ENCODE measurements around the gene LAMB4. TPM values are rescaled to one million over a fixed set of nuclear protein-coding genes. Genes with fewer than 3 reads are reported as not detected.

Gene LAMB4
- total RNA-seq, 1 donor from 2014 or later, result not detected

DNA sequence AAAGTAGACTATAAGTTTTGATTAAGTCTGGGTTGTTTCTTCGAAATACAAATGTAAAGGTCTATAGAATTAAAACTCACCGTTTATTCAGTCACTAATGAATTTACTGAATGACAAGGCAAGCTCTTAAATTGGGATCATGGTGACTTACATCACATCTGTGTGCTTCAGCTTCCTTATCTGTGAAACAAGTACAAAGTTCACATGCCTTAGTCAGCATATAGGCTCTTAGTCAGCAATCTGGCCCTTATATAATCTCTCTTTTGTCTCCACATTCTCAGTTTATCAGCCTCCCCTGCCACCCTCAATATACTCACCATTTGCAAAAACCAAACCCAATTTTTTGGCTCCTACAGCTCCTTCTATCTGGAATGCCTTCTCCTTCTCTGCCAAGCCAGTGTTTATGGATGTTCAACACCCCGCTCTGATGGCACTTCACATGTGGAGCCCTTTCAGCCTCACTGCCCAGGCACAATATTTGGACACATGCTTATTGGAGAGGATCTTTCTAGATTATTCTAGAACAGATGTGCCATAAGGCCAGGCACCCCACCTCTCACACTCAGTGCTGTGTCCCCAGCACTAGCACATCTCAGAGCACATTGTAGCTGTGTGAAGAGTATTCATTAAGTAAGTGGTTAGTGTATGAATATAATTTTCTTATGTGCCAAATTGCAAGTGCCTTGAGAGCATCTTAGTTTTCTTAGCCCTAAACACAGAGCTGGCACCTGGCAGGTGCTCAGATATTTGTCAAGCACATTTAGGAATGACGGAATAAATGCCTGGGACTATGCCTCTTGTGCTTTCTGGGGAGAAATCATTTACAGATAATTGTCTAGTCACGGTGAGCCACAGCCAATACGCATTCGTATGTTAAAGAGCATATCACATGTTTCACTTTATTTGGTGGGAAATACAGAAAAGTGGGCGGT, 117.4 kb downstream of the LAMB4 start:
- no peak overlapping the region for H3K27ac Mint-ChIP-seq
- H3K4me3 Mint-ChIP-seq, result no peak overlapping the region
- no peaks in the 10 kb centered on the region for H3K4me1 Mint-ChIP-seq
- no peaks in the 10 kb centered on the region for H3K36me3 Mint-ChIP-seq (ENCODE audit: low read depth)
- peaks cover 22% of the 10 kb centered on the region for H3K27me3 Mint-ChIP-seq
- H3K9me3 Mint-ChIP-seq, result no peaks in the 10 kb centered on the region
- intact Hi-C loops (cut with micrococcal nuclease), result no loop called here
- no peak for DNase-seq

DNA sequence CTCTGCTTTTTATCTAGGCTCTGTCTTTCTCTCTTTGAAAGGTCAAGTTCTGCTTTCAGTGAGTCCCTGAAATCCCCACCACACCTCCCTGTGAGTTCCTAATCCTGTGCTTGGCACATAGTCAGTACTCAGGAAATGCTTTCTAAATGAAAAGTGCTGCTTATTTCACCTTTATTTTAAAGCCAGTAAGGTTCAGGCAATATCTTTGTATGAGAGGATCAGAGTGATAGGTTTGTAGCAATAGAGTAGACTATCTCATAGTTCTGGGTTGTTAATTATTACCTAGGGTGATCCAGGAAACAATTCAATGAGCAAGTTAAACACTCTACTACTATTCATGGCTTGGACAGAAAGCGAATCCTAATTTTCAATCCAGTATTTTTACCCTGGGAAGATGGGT, 119.8 kb downstream of the LAMB4 start:
- Mint-ChIP-seq H3K4me1 (no peaks in the 10 kb centered on the region), H3K9me3 (no peaks in the 10 kb centered on the region), H3K36me3 (ENCODE audit: low read depth) (no peaks in the 10 kb centered on the region), H3K27me3 (peaks cover 28% of the 10 kb centered on the region), H3K4me3 (no peak overlapping the region), H3K27ac (no peak overlapping the region)
- intact Hi-C loops (cut with micrococcal nuclease), result no loop called here
- DNase-seq, result no peak

DNA sequence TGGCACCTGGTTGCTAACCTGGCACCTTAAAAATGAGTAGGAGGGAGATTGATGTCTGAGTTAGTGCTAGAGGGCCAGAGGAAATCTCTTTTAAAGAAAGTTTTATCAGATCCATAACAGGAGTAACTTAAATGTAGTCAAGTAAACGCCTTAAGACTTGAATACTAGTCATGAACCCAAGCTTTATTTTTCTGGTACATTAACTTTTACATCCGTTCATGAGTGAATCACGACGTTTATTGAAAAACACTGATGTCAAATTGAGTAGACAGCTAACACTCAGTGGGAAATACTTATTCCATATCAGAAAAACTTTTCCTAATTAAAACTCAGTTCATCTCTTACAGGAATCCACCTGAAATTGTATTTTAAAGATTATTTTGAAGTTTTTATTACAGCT, 120.3 kb downstream of the LAMB4 start:
- H3K4me1 Mint-ChIP-seq, result no peaks in the 10 kb centered on the region
- no peaks in the 10 kb centered on the region for H3K36me3 Mint-ChIP-seq (ENCODE audit: low read depth)
- intact Hi-C loops (cut with micrococcal nuclease), result no loop called here
- no peaks in the 10 kb centered on the region for H3K9me3 Mint-ChIP-seq
- no peak overlapping the region for H3K27ac Mint-ChIP-seq
- DNase-seq, result no peak
- H3K27me3 Mint-ChIP-seq, result peaks cover 33% of the 10 kb centered on the region
- no peak overlapping the region for H3K4me3 Mint-ChIP-seq

DNA sequence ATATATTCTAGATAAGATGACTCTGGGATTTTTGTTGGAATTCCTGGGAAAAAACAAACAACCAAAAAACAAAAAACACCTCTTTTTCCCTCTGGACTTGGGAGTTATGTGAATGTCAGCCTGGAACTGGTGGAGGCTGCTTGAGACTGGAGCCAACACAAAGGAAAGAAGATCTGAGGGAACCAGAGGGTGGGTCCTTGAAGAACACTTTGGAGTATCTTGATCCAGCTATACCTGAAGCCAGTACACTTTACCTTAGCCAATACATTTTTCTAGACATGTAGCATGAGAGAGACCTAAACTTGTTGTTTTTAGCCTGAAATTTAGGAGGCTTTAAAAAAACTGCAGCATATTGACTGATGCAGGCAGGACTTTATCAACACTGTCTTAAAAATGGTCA, 121.3 kb downstream of the LAMB4 start:
- no peaks in the 10 kb centered on the region for H3K9me3 Mint-ChIP-seq
- DNase-seq, result no peak
- peaks cover 3% of the 10 kb centered on the region for H3K4me1 Mint-ChIP-seq
- H3K27ac Mint-ChIP-seq, result no peak overlapping the region
- H3K27me3 Mint-ChIP-seq, result peaks cover 44% of the 10 kb centered on the region
- intact Hi-C loops (cut with micrococcal nuclease), result no loop called here
- no peaks in the 10 kb centered on the region for H3K36me3 Mint-ChIP-seq (ENCODE audit: low read depth)
- no peak overlapping the region for H3K4me3 Mint-ChIP-seq

DNA sequence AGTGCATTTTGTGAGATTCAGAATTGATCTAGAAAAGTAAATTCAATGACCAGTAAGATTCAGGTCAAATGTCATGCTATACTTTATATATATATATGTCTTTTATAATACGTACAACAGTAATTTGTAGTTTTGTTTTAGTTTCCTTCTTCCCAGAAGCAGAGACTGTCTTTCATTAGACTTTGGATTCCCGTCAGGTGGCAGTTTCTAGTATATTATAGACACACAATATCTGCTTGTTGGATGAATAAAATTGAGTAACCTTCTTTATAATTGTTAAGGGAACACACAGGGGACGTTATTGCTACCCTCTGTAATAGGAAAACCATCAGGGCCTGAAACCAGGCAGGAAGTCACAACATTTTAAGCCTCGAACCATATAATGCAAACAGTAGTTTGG, 121.9 kb downstream of the LAMB4 start:
- Mint-ChIP-seq H3K9me3 (no peaks in the 10 kb centered on the region), H3K4me1 (peaks cover 3% of the 10 kb centered on the region), H3K36me3 (ENCODE audit: low read depth) (no peaks in the 10 kb centered on the region), H3K27me3 (peaks cover 46% of the 10 kb centered on the region), H3K27ac (no peak overlapping the region), H3K4me3 (no peak overlapping the region)
- intact Hi-C loops (cut with micrococcal nuclease), result no loop called here
- no peak for DNase-seq

DNA sequence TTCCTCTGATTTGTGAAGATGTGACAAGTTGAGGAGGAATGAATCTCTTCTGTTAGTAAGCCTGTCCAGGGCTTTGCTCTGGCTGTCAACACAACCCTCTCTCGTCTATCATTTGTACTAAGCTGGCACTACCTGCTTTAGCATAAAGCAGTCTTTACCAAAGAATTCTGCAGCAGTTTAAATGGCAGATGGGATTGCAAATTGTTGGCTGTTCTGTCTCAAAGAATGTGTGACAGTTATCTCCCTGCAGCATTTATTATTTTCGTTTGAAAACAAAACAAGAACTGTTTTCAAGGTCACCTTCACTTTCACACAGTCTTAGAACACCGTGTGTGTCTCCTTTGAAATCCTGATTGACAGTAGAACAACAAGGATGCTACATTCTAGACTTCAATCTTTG, 122.4 kb downstream of the LAMB4 start:
- Mint-ChIP-seq H3K9me3 (no peaks in the 10 kb centered on the region), H3K4me3 (no peak overlapping the region), H3K4me1 (peaks cover 3% of the 10 kb centered on the region), H3K27me3 (peaks cover 46% of the 10 kb centered on the region), H3K27ac (no peak overlapping the region), H3K36me3 (ENCODE audit: low read depth) (no peaks in the 10 kb centered on the region)
- intact Hi-C loops (cut with micrococcal nuclease), result no loop called here
- no peak for DNase-seq

DNA sequence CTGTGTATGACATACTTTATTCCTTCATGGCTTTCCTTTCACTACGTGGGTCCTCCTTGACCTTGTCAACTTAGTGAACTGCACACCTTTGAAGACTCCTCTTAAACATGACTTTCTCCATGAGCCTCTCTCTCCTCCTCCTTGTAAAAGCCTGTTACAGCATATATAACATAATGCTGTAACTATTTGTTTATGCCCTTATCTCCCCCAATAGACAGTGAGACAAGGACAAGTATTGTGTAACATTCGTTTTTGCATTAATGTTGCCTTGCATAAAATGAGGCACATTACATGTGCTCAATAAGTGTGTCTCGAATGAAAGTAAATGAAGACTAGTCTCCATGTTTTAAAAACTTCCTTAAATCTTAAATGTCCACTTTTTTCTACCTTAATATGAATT, 122.9 kb downstream of the LAMB4 start:
- Mint-ChIP-seq H3K9me3 (no peaks in the 10 kb centered on the region), H3K4me3 (no peak overlapping the region), H3K27ac (no peak overlapping the region), H3K36me3 (ENCODE audit: low read depth) (no peaks in the 10 kb centered on the region), H3K4me1 (peaks cover 3% of the 10 kb centered on the region), H3K27me3 (peaks cover 46% of the 10 kb centered on the region)
- intact Hi-C loops (cut with micrococcal nuclease), result no loop called here
- no peak for DNase-seq

DNA sequence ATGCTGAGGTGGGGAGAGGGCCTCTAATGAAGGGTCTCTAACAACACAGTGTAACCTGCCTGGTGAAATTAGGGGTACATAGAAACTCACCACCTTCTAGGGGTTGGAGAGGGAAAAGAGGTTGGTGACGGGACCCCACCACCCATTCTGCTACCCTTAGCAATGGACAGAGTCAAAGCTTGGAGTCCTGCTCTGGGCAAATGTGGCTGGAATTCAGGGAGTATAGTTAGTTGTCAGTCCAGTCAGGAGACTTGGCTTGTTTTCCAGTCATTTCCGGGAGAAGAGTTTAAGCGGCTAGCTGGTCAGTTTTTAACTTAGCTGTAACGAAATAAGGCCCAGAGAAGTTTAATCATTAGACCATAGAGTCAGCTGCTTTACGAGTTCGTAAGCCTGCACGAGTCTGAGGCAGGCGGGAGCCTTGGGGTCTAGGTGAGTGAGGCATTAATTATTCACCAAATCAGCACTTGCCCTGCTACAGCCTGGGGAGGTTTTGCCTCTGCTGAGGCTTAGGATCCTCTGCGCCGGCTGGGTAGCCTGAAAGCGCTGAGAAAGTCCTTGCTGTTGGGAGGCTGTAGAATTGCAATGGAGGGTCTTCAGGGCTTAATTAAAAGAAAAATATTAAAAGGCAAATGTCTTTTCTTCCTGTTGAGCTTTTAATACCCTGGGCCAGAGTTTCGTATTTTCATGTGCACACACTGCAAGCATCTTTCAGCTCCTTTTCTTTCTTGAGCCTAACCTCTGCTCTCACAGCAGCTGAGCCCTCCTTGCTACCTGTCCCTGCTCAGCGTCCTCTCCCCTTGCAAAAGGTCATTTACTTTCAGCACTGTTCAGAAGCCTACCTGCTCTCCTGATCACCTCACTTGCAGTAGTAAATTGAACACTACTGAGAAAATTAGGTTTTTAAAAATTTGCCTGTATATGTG, 125.7 kb downstream of the LAMB4 start:
- intact Hi-C loops (cut with micrococcal nuclease), result no loop called here
- peak overlapping the region; percentile 39 for H3K4me3 Mint-ChIP-seq
- peaks cover 57% of the 10 kb centered on the region for H3K27me3 Mint-ChIP-seq
- H3K9me3 Mint-ChIP-seq, result no peaks in the 10 kb centered on the region
- DNase-seq, result no peak
- H3K36me3 Mint-ChIP-seq (ENCODE audit: low read depth), result no peaks in the 10 kb centered on the region
- peaks cover 8% of the 10 kb centered on the region for H3K4me1 Mint-ChIP-seq
- no peak overlapping the region for H3K27ac Mint-ChIP-seq

DNA sequence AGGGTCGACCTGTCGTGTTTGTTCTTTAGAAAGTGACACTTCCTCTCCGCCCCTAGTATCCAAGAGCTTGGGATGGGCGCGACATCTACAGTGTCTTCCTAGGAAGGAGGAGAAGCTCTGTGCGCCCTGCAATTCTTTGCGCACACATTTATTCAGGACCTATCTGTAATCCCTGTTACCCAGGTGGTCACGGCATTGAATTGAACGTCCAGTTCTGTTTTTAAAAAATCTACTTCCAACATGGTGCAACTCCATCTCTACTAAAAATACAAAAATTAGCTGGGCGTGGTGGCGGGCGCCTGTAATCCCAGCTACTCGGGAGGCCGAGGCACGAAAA, 126.6 kb downstream of the LAMB4 start:
- Mint-ChIP-seq H3K4me1 (peaks cover 8% of the 10 kb centered on the region), H3K27me3 (peaks cover 62% of the 10 kb centered on the region), H3K4me3 (peak overlapping the region; percentile 39), H3K36me3 (ENCODE audit: low read depth) (no peaks in the 10 kb centered on the region), H3K27ac (no peak overlapping the region), H3K9me3 (no peaks in the 10 kb centered on the region)
- DNase-seq, result no peak
- intact Hi-C loops (cut with micrococcal nuclease), result no loop called here

DNA sequence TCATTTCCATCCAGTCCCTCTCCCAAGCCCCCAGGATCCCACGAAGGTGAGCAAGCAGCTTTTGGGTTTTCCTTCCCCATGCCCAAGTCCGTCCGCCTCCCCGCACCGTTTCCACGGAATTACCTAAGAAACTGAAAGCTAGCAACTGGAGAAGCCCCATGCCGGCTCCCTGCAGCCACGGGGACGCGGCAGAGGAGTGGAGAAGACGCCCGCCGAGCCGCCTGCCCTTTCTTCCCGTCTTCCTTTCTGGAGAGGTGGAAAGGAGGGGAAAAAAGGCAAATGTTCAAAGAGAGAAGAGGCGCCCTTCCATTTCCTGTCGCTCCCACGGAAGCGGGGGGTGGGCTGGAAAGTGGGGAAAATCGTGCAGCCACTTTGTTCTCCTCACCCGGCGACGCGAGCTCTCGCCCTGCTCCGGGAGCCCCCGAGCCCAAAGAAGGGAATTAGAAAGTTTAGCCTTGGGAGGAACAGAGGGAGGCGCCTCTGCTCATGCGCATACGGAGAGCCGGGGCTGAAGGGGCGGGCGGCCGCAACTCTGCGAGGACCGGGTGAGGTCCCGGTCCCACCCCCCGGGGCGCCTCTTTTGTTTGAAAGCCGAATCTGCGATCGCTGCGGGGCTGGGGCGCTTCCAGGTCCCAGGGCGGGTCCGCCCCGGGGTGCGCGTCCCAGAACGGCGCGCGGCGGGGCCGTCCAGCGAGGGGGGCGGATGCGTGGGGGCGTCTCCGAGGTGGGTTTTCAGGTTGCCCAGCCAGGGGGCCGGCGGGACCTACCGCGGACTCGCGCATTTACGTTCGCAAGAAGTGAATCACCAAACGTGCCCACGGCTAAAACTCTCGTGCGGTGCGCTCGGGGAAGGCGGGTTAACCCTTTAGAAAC, 127.2 kb downstream of the LAMB4 start, which contains the start of gene LAMB1:
TSS of gene LAMB1 (minus strand) at position 436 of the 873 bp plus-strand sequence. CDS start at position 160, 276 bp downstream.
- intact Hi-C loops (cut with micrococcal nuclease), result no loop called here
- no peaks in the 10 kb centered on the region for H3K36me3 Mint-ChIP-seq (ENCODE audit: low read depth)
- H3K4me3 Mint-ChIP-seq, result peak within 1 kb of the TSS; percentile 79
- H3K27ac Mint-ChIP-seq, result no peak within 1 kb of the TSS
- H3K4me1 Mint-ChIP-seq, result peaks cover 8% of the 10 kb centered on the region
- peaks cover 64% of the 10 kb centered on the region for H3K27me3 Mint-ChIP-seq
- peak; percentile 58 for DNase-seq
- H3K9me3 Mint-ChIP-seq, result no peaks in the 10 kb centered on the region

DNA sequence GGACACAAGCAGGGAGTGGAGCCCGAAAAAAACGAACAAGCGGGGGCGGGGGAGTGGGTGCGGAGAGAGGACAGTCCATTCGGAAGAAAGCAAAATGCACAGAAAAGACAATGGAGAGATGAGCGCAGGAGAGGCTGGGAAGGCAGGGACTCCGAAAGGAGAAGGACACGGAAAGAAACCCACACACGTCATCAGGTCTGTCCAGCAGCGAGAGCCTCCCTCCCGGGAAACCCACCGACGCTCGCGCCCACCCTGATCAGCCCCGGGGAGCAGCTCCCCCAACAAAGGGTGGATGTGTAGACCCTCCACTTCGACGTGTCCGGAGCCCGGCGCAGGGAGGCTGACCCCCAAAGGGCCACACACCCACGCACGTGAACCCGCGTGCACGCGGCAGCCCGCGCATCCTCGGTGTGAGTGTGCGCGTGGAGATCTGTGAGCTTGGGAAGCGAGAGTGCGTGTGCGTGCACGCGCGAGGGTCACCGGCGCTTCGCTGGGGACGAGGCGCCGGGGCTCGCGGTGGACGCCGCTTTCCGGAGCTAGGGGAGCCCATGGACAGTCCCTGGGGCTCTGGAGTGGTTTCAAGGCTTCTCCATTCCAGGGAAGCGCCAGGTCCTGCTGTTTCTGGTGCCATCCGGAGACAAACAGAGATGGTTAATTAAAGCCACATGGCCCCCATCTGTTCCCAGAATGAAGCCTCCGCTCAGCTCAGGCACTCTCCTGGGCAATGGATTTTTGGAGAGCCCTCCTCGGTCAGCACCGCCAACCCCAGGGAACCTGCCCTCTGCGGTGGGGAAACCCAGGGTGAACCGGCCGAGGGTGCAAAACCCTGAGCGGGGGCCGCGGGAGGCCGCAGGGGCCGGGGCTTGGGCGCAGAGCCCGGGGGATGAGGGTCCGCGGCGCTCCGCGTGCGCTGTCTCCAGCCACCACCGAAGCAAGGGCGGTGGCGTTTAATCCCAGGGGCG, 128.1 kb downstream of the LAMB4 start:
- Mint-ChIP-seq H3K36me3 (ENCODE audit: low read depth) (no peaks in the 10 kb centered on the region), H3K4me3 (peak overlapping the region; percentile 79), H3K27ac (no peak overlapping the region), H3K4me1 (peaks cover 8% of the 10 kb centered on the region), H3K27me3 (peaks cover 63% of the 10 kb centered on the region), H3K9me3 (no peaks in the 10 kb centered on the region)
- DNase-seq, result no peak
- intact Hi-C loops (cut with micrococcal nuclease), result no loop called here

DNA sequence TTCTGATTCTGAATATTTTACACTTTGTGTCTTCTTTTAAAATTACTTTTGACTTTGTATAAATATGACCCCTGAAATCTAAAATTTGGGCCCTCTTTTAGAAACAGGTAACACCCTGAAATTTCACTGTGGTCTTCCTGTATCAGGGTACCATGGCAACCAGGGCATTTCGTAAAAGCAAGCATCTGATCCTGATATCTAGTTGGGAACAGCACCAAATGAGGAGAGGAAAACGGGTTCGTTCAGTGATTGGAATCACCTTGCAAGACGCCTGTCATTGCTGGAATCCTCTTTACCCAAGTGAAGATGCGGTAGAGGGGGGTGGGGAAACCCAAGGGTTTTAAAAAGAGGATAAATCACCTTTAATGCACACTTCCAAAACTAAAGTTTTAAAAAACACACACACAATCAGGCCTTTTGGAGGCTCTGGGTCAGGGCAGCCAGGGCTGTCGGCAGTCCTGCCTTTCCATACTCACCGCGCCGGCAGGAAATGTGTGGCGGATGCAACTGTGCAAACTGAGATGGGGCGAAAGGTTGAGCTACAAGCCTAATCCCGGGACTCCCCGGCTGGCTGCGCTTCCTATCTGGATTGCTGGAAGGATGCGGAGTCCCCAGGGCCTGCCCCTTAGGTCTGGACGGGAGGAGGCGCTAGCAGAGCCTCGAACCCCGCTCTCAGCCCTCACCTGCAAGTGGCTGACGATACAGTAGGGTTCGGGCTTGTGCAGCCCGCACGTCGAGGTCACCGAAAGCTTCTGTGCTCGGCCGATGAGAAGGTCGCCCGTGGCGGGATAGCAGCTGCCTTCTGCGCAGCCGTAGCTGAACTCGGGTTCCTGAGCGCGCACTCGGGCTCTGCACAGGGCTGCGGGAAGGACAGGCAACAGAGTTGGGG, 129.0 kb downstream of the LAMB4 start:
- no peak overlapping the region for H3K27ac Mint-ChIP-seq
- H3K27me3 Mint-ChIP-seq, result peaks cover 61% of the 10 kb centered on the region

More for the DNA sequence above, 129.0 kb downstream of the LAMB4 start:
- Mint-ChIP-seq H3K4me1 (peaks cover 8% of the 10 kb centered on the region), H3K36me3 (ENCODE audit: low read depth) (no peaks in the 10 kb centered on the region), H3K9me3 (no peaks in the 10 kb centered on the region), H3K4me3 (peak overlapping the region; percentile 79)
- no peak for DNase-seq
- intact Hi-C loops (cut with micrococcal nuclease), result no loop called here

All from activated CD4-positive, alpha-beta T cell treated with anti-CD3 and anti-CD28 coated beads, Interleukin-2, amount 10 ng/mL, durations not matched to agents 24 days and 14 days (primary cell).